ENCODE measurements around the gene NLGN1. TPM values are rescaled to one million over a fixed set of nuclear protein-coding genes. Genes with fewer than 3 reads are reported as not detected.

NLGN1 gene
- total and polyA plus RNA-seq, 2 of the 13 experiments (the other 11 are each of a cell fraction or from before 2014, with no cell fraction given), result not detected

- intact Hi-C loops (cut with micrococcal nuclease; ENCODE audit: unreplicated experiment), result no loop called here
- no peaks in the 10 kb centered on the region for H3K27me3 ChIP-seq (ENCODE audit: control insufficient read depth in 1 of 2, insufficient read depth in 2 of 2, low read length in 2 of 2)
- H4K20me1 ChIP-seq (ENCODE audit: insufficient read depth, low read length), result no peaks in the 10 kb centered on the region
- FAIRE-seq, result no peak
- no peak overlapping the region for H3K9ac ChIP-seq (ENCODE audit: insufficient read depth, low read depth, low read length)
- H3K4me2 ChIP-seq (ENCODE audit: low read depth, low read length), result no peak overlapping the region
- in situ Hi-C loops (cut with HindIII; ENCODE audit: extremely low pct_ligation_motif_present, low pct_unique_long_range_greater_than_20kb), result no loop called here
- no TSS peak for BruUV-seq (replicated peaks)
- H3K9me3 ChIP-seq (ENCODE audit: low read length), result no peaks in the 10 kb centered on the region
- 0% methylated on average over 1 of the region's 1 CpG for WGBS (ENCODE audit: low lambda C conversion rate)
- DNase-seq (ENCODE audit: low spot score), result no peak
- H3K79me2 ChIP-seq (ENCODE audit: insufficient read depth, low read length), result no peaks in the 10 kb centered on the region
- H3K27ac ChIP-seq (ENCODE audit: extremely low read length, insufficient read depth, low read length), result no peak overlapping the region
- ChIA-PET POLR2A (no interaction called here), CTCF (ENCODE audit: low intra/inter-chr PET ratio, low total read pairs) (no interaction called here)
- H2AFZ ChIP-seq (ENCODE audit: low read length), result no peak overlapping the region
- ATAC-seq, result no peak
- TF ChIP-seq XRCC5 (optimal IDR thresholded peaks at IDR 0.05; ENCODE audit: low read length), result no peak
- no peak for TF ChIP-seq ATF1 (CRISPR knock-in tag; IDR thresholded peaks at IDR 0.05)
- no peak for TF ChIP-seq ZFY (CRISPR knock-in tag; IDR thresholded peaks at IDR 0.05)
- TF ChIP-seq KMT2B (CRISPR knock-in tag; IDR thresholded peaks at IDR 0.05), result no peak
- TF ChIP-seq FOSL2 (CRISPR knock-in tag; IDR thresholded peaks at IDR 0.05), result no peak
- TF ChIP-seq NFIC (IDR thresholded peaks at IDR 0.05; ENCODE audit: low read length), result no peak
- TF ChIP-seq ZNF704 (CRISPR knock-in tag; IDR thresholded peaks at IDR 0.05; ENCODE audit: borderline replicate concordance), result no peak
- TF ChIP-seq CREB1 (IDR thresholded peaks at IDR 0.05), result no peak
- no peak for TF ChIP-seq CREB1 (CRISPR knock-in tag; IDR thresholded peaks at IDR 0.05)
- no peak for TF ChIP-seq PRDM15 (CRISPR knock-in tag; IDR thresholded peaks at IDR 0.05)
- H3K4me1 ChIP-seq (ENCODE audit: insufficient read depth, low read length), result no peaks in the 10 kb centered on the region
- no peaks in the 10 kb centered on the region for H3K36me3 ChIP-seq (replicated peaks in 1 of 2; ENCODE audit: control insufficient read depth in 1 of 2, insufficient read depth in 2 of 2, low read length in 2 of 2)
- no peak overlapping the region for H3K4me3 ChIP-seq (replicated peaks in 1 of 3; ENCODE audit: insufficient read depth in 1 of 3, low read depth in 2 of 3, low read length in 3 of 3)
These were observed 820.5 kb downstream of the NLGN1 start for GRCh38 chr3:174218016-174218415.
